ENCODE measurements around the gene MAGI1. TPM values are rescaled to one million over a fixed set of nuclear protein-coding genes. Genes with fewer than 3 reads are reported as not detected.

The MAGI1 gene
- total RNA-seq, 1 donor from 2014 or later = 0.49 TPM

DNA sequence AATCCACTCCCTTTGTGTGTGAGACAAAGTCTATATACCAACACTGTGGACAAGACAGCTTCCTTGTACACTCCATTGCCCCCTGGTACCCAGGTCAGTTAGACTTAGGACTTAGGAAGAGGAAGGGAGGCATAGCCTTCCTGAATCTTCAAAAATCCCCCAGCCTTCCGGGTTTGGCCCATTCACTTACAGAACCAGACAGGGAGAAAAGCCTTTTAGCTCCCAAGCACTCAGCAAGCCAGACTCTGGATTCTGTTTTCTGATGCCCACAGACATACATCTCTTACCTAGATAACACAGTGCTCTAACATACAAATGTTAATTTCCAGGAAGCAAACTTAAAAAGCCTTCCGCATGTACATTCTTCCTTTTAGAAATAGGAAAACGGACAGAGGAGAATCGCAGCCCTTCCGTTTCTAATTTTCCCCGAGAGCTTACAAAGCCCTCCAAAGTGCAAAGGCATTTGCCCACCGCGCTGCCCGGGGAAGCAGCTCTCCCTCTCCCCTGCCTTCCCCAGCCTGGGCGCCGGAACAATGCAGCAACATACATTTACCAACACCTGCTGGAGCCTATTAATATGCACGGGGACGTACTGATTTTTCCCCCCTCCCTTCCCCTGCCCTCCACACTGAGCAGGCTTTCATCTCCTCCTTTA is 442.0 kb downstream of the MAGI1 start:
- intact Hi-C loops (cut with micrococcal nuclease) = no loop called here

DNA sequence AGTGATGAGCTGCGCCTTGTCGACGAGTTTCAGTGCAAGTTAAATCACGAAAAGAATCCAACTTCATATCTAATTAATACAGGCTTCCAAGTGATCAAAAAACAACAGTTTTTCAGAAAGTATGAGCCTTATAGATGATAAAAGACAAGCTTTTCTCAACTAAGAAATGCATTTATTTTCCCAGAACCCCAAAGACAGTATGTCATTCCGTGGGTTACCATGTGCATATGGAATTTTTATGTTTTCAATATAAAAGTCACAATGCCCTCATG is 442.8 kb downstream of the MAGI1 start:
- intact Hi-C loops (cut with micrococcal nuclease) = no loop called here

DNA sequence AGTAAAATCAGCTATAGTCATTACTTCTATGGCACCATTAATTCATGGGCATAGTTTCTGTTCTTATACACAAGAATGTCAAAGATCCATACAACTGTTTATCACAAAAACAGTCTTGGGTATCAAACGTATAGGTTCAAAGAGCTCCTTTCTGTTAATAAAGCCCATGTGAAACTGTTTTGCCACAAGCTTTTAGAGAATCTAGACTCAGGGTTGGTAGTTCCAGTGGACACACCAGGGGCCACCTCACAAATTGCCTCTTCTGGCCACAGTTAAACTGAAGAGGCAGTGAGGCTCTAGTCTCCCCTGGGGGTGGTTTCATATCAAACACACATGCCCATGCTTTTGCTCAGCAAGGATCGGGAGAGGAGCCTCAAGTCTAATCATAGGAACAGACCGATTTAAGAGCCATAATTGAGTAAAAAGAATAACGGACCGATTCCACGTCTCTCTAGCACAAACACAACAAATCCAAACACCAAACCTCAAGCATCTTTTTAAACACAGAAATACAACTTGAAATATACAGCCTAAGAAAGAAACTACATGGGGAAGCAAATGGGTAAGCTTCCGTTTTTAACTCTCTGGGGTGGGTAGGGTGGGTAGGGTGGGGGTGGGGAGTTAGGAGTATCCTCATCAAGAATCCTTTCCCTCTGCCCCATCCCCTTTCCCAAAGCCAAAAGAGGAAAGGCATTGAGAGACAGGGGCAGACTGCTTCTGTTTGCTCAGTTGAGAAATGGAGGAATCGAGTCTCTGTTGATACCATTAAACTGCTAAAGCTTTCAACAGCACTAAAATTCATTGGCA is 443.3 kb downstream of the MAGI1 start:
- intact Hi-C loops (cut with micrococcal nuclease) = no loop called here

DNA sequence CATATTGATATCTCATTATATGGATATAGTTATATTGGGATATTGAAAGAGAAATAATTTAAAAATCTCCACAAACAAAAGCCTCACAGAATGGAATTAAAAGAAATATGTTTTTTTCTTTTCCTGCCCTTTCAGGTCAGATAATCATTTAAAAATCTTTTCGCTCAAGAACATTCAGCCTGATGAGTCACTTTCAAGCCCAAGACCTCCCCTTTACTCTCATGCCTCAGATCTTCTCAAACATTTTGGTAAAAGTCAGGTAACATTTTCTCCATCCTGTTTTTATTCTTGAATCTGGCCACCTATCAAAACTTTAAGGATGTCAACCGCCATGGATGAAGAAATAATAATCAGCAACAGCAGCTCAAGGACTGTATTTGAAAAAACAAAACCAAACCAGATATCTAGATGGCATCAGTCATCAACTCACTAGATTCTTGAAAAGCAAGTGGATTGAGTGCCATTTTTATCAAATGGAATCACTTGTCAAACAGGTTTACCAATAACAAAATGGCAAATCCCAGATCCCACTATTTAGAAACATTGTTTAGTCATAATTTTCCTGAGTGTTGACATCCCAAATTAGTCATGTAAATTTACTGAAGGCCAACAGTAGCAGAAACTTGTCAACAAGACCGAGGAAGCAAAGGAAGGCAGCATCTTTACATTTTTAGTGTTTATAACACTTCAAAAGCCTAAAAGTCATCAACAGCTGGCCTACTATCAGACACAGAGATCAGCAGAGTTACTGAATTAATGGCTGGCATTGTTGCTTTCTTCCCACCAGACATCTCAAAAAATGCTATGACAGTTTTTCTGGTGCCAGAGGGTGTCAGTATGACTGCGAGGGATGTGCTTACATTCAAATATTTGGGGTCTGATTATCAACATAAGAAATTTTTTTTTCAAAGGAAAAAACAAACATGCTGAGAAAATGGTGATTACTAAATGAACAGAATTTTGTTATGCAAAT is 444.7 kb downstream of the MAGI1 start:
- intact Hi-C loops (cut with micrococcal nuclease) = no loop called here

DNA sequence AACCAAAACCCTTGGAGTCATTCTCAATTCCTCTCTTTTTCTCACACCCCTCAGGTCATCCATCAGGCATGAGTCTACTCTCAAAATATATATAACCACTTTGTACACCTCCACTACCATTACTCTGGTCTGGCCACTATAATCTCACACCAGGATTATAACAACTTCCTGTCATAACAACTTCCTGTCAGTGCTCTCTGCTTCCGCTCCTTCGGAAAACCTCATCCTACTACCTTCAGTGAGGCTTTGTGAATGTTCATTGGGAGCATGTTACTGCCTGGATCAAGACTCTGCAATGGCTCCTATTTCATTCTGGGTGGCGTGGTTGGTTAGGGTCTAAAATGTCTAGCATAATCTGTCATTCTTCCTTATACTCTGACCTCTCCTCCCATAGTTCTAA is 447.4 kb downstream of the MAGI1 start:
- intact Hi-C loops (cut with micrococcal nuclease) = no loop called here

DNA sequence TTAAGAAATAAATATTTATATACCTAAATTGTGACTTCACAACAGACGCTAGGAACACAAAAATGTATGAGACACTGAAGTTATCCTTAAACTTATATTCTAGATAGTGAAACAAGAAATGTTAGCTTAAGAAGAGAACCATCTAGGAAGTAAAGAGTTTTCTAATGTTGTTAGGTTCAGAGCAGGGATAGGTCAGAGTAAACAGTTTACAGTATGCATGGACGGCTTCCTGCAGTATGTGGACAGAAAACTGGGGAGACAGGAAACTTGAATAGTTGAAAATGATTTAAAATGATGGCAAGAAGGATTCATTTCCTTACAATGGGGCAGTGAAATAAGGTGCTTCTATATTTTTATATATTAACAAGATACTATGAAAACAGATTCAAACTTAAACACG is 449.8 kb downstream of the MAGI1 start:
- intact Hi-C loops (cut with micrococcal nuclease) = no loop called here

DNA sequence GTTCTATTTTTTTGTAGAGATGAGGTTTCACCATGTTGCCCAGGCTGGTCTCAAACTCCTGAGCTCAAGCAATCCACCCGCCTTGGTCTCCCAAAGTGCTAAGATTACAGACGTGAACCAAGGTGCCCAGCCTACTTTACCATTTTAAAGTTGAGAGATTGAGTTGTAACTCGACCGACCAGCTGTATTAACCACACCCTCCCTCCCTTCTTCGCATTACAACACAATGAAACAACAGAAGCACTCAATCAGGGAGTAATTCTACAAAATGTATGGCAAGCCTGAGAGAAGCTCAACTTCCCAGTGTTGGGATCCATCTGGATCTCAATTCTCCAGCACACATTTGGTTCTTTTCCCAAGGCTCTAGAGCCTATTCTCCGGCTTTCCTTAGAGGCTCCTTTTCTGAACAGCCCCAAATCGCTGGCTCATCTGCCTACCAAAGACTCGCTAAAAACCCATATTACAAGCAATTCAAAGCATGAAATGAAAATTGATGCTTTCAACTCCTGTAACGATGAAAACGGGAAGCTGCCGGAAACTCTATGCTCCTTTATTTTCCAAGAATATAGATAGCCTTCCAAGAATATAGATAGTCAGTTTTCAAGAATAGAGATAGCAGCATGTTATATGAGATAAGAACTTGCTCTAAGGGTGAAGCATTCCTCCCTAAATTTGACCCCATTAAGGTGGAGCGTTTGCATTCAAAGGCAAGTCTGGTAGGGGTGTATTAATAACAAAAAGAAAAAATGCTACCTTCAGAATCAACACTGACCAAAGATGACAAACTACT is 450.9 kb downstream of the MAGI1 start:
- intact Hi-C loops (cut with micrococcal nuclease) = no loop called here

DNA sequence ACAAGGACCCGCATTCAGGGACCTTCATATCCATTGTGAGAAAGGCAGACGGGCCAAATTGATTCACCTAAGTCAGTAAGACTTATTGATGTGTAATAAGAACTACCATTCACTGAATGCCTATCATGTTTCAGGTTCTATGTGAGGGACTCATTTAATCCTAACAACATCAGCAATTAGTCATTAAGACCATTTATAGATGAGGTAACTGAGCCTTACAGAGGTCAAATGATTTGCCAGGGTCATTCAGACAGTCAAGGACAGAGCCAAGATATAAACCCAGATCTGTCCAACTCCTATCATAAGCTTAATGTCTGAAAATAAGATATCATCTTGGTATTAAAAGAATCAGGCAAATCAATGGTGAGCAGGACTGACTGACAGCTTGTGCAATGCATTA is 453.8 kb downstream of the MAGI1 start:
- intact Hi-C loops (cut with micrococcal nuclease) = no loop called here

DNA sequence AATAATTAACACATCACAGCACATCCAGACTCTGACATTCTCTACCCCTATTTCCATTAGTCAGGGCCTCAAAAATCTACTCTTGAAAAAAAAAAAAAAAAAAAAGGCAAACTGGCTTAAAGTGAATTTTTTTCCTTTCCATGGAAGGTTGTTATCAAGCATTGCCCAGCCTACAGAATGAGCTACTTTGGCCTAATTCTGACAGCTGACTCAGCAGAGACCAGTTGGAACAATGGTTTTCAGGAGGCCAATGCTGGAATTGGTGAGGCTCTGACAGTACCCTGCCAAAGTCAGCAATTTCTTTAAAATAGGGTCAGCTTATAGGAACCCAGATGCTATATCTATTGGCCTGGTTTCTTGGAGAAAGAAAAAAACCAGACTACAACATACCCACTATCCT is 454.7 kb downstream of the MAGI1 start:
- intact Hi-C loops (cut with micrococcal nuclease) = no loop called here

DNA sequence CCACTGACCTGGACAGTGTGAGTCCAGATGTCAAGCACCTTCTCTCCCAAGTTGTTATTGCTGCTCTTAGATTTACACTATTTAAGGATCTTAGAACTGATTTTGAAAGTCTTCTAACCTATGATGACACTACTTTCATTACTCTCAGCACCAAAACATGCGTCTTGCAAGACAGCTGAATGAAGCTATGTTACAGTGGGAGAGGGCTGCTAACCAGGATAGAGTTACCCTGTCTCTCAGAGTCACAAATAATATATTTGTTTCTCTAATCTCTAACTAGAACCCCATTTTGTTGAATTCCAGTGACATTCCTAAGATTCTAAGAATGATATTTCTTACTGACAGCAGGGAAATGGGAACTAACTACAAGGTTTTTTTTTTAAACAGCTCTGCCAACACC is 455.5 kb downstream of the MAGI1 start:
- intact Hi-C loops (cut with micrococcal nuclease) = no loop called here

DNA sequence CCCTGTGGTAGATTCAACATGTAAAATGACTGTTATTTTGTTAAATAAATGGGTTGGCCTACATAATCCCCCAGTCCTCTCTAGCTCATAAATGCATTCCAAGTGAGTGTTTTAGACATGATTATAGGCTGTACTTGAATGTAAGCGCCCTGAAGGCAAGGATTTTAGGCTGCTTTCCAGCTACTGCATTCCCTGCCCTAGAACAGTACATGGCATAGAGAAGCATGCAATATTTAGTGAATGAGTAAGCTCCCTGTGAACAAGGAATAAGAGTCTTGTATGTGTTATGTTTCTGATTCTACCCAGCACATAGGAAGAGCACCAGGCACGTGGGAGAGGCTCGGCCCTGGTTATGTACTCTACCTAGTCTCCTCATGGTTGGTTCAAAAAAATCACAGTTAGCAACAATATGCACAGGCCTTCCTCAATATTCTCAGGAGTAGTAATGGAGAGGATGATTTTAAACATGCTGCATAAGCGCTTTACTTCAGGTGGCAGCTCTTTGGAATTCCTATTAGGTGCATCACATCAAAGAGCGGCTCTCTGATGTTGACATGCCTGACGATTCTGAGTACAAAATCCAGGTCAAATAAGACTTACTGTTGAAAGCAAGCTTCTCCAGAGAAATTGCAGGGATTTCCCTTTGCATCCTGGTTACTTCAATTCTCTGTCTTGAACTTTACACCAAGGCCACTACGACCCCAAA is 456.6 kb downstream of the MAGI1 start:
- intact Hi-C loops (cut with micrococcal nuclease) = no loop called here

DNA sequence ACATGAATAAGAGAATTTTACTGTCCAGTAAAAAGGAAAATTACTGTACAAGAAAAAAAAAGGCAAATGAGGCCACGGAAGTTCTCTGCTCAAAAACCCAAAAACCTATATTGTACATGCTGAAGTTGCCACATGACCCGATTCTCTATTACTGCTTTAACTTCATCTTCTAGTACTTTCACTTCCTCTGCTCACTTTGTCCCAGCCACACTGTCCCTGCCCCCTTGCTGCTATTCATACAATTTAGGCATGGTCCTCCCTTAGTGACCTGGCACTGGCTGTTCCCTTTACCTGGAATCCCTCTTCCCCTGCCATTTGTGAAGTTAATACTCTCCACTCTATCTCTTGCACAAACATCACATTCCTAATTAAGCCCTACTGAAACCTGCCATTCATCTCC is 457.4 kb downstream of the MAGI1 start:
- intact Hi-C loops (cut with micrococcal nuclease) = no loop called here

DNA sequence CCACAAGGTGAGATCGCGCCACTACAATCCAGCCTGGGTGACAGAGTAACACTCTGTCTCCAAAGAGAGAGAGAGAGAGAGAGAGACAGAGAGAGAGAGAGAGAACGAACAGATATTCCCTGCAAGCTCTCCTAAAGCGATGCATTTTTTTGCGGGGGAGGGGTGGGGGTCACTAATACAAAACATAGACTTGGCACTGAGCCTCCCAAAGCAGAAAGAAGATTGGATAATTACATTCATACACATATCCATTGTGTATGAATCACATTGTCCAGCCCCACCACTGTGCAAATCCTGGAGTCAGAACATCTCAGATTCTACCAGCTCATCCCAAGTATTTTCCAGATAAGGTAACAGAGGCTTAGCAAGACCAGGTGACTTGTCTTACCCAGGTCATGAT is 459.9 kb downstream of the MAGI1 start:
- intact Hi-C loops (cut with micrococcal nuclease) = no loop called here

DNA sequence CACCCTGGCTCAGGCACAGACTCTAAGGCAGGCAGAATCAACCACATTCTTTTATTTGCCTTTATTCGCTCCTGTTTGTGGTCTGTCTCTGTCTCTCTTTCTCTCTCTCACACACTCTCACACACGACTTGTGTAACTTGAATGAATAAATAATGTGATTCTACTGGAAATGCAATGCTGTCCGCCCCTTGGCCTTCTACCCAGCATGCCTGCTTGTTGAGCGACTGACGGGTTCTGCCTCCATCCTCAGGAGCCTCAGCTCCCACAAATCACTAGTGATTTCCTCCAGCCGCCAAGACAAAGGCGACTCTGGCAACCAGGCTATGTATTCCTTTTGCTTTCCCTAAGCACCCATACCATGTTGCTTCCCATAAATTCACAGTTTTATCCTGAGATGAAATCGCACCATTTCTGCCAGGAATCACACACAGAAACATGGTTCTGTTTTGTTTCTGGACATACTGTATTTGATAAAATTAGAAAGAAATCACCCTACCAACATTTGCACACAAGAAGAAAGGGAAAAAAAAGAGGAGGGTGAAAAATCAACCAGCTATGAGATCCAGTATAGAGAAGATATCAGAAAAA is 460.8 kb downstream of the MAGI1 start:
- intact Hi-C loops (cut with micrococcal nuclease) = no loop called here

DNA sequence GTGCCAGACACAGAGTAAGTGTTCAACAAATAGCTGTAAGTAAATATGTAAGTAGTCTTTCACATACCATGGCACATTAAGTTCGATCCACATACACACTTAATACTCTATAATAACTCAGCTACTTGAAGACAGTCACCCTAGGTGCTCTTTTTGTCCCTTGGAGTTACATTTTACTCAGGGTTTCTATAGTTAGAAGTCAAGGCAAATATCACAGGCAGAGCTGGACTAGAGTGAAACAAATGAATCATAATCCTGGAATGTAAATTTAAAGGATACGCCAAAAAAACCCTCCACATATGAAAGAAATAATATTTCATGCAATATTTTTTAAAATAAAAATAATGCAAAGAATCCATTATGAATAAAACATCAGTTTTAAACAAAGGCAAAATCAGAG is 461.8 kb downstream of the MAGI1 start:
- intact Hi-C loops (cut with micrococcal nuclease) = no loop called here

DNA sequence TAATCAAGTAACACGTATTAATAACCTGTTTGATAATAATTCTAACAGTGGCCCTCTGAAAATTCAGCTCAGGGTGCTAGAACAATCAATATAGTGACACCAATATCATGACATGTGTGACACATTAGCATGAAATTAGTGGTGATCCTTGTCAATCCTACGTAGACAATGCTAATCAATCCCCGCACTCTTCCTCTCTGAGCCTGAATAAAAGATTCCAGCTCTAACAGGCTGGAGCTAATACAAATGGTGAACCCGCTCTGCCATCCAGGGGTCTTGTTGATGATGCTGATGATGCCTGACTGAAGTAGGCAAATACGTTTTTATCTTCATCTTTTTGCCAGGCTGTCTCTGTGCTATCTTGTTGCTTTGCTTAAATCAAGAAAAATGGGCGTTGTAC is 462.5 kb downstream of the MAGI1 start:
- intact Hi-C loops (cut with micrococcal nuclease) = no loop called here

DNA sequence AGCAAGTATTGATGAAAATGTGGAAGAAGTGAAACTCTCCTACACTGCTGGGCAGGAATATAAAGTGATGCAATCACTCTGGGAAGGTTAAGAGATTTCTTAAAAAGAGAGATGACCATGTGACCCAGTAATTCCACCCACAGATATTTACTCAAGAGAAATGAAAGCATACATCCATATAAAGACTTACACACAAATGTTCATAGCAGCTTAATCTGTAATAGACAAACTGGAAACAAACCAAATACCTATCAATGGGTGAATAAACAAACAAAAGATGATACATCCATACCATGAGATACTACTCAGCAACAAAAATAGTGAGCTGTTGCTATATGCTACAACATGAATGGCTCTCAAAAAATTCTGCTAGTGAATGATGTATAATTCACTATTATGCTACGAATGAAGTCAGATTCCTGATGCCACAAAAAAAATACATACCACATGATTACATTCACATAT is 463.3 kb downstream of the MAGI1 start:
- intact Hi-C loops (cut with micrococcal nuclease) = no loop called here

DNA sequence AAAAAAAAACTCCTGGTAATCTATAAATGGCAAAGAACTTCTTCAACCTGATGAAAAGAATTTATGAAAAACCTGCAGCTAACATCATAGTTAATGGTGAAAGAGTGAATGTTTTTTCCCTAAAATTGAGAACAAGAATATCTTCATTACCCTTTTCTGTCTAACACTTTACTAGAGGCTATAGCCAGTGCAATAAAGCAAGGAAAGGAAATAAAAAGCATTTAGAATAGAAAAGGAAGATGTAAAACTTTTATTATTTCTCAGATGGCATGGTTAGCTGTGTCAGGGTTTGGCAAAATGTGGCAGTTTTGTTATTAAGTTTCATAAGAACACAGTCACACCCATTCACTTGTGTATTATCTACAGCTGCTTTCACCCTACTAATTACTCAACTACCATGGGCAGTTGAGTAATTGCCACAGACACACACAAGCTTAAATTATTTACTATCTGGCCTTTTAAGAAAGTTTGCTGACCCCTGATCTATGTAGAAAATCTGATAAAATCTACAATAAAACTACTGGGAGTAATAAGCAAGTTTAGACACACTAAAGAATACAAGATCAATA is 465.1 kb downstream of the MAGI1 start:
- intact Hi-C loops (cut with micrococcal nuclease) = no loop called here

DNA sequence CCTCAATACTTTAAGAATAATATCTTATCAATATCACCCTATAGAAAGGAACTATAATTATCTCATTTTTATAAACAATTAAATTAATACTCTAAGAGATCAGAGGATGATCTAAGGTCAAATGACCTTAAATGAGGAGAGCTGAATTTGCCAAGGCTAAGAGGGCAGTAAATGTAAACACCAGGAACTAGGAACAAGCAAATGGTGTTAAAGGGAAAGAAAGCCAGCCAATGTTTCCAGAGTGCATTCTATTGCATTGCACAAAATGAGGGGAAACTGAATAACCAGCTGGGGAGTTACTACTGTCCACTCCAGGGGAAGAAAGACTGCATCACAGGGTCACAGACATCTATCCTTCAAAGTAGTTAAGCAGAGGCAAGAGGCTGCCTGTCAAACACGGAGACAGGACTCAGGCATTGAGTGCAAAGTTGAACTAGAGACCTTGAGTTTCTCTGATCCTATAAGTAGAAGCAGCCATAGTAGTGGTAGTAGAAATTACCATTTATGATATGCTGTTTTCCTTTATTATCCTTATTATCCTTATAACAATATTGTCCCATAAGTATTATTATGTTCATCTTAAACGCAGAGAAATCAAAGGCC is 466.4 kb downstream of the MAGI1 start:
- intact Hi-C loops (cut with micrococcal nuclease) = no loop called here
